Right forelimb (tissue), 1 donor: ENCODE results near the gene PRKCH.
"Not testable (repeated sequence)": the region's sequence is repeated elsewhere in the genome, so short reads cannot be mapped to it uniquely, and the experiment has no call there.

Source experiments
- DNase-seq: peaks from one replicate; pipeline ENCODE4 v3.0.0-alpha.2; 2018

The PRKCH gene

GRCh38 chr14:61308701-61309100 lies 12.7 kb upstream of the PRKCH start:
- not testable (repeated sequence) for DNase-seq

- no peak for DNase-seq
Observed at GRCh38 chr14:61315313-61315712, 6.1 kb upstream of the PRKCH start.

- DNase-seq: no peak
Observed at GRCh38 chr14:61319086-61319485, 2.3 kb upstream of the PRKCH start.

- no peak for DNase-seq
Observed at GRCh38 chr14:61319706-61320105, 1.7 kb upstream of the PRKCH start.

GRCh38 chr14:61320170-61320569 lies 1.2 kb upstream of the PRKCH start:
- not testable (repeated sequence) for DNase-seq

GRCh38 chr14:61320806-61321384 lies 484 bp upstream of the PRKCH start:
- DNase-seq: no peak

GRCh38 chr14:61322011-61322798 lies 826 bp downstream of the PRKCH start:
- no peak for DNase-seq

- DNase-seq: no peak
Observed at GRCh38 chr14:61322799-61323290, 1.5 kb downstream of the PRKCH start.

- no peak for DNase-seq
Observed at GRCh38 chr14:61323970-61324369, 2.6 kb downstream of the PRKCH start.

GRCh38 chr14:61325166-61325565 lies 3.8 kb downstream of the PRKCH start:
- no peak for DNase-seq

GRCh38 chr14:61326146-61326545 lies 4.8 kb downstream of the PRKCH start:
- no peak for DNase-seq

- DNase-seq: no peak
Observed at GRCh38 chr14:61326847-61327246, 5.5 kb downstream of the PRKCH start.

- no peak for DNase-seq
Observed at GRCh38 chr14:61328626-61329262, 7.4 kb downstream of the PRKCH start.

GRCh38 chr14:61329478-61330051 lies 8.2 kb downstream of the PRKCH start:
- DNase-seq: no peak

- DNase-seq: no peak
Observed at GRCh38 chr14:61330511-61330910, 9.1 kb downstream of the PRKCH start.

- DNase-seq: no peak
Observed at GRCh38 chr14:61331992-61332657, 10.7 kb downstream of the PRKCH start.

GRCh38 chr14:61332658-61333029 lies 11.3 kb downstream of the PRKCH start:
- DNase-seq: no peak

- no peak for DNase-seq
Observed at GRCh38 chr14:61333087-61333486, 11.7 kb downstream of the PRKCH start.

GRCh38 chr14:61334197-61334701 lies 12.9 kb downstream of the PRKCH start:
- no peak for DNase-seq

- DNase-seq: no peak
Observed at GRCh38 chr14:61335049-61335448, 13.7 kb downstream of the PRKCH start.

- DNase-seq: no peak
Observed at GRCh38 chr14:61335671-61336275, 14.4 kb downstream of the PRKCH start.

- no peak for DNase-seq
Observed at GRCh38 chr14:61337893-61338292, 16.5 kb downstream of the PRKCH start.
